HEK293 (cell line): ENCODE data around the gene TTC31.

Experiments
- KLF16 ChIP-seq: fragments of 450-650 bp; formaldehyde crosslinking; IDR thresholded peaks from 2 replicates; pipeline ENCODE4 v1.5.1; 2017; ENCODE audit warnings: missing biosample characterization, missing genetic modification characterization
- PRDM4 ChIP-seq: fragments of 450-650 bp; formaldehyde crosslinking; IDR thresholded peaks from 2 replicates; pipeline ENCODE4 v1.5.1; 2017; ENCODE audit warnings: missing biosample characterization, missing genetic modification characterization
- SP2 ChIP-seq: fragments of 450-650 bp; formaldehyde crosslinking; IDR thresholded peaks from 2 replicates; pipeline ENCODE4 v1.5.1; 2016; ENCODE audit warnings: missing biosample characterization, missing genetic modification characterization
- ZBTB48 ChIP-seq: fragments of 450-650 bp; formaldehyde crosslinking; IDR thresholded peaks from 2 replicates; pipeline ENCODE4 v1.5.1; 2016; ENCODE audit warnings: missing biosample characterization, missing genetic modification characterization
- ZNF174 ChIP-seq: fragments of 450-650 bp; formaldehyde crosslinking; IDR thresholded peaks from 2 replicates; pipeline ENCODE4 v1.5.0; 2017; ENCODE audit warnings: missing biosample characterization, mild to moderate bottlenecking, missing genetic modification characterization
- ZNF239 ChIP-seq: fragments of 450-650 bp; formaldehyde crosslinking; IDR thresholded peaks from 2 replicates; pipeline ENCODE4 v1.5.1; 2016; ENCODE audit warnings: missing biosample characterization, missing genetic modification characterization
- ZNF24 ChIP-seq: fragments of 450-650 bp; formaldehyde crosslinking; IDR thresholded peaks from 2 replicates; pipeline ENCODE4 v1.5.1; 2016; ENCODE audit warnings: missing biosample characterization, missing genetic modification characterization
- ZNF510 ChIP-seq: fragments of 450-650 bp; formaldehyde crosslinking; IDR thresholded peaks from 2 replicates; pipeline ENCODE4 v1.5.1; 2018; ENCODE audit warnings: mild to moderate bottlenecking, missing genetic modification characterization, missing biosample characterization; ENCODE audit not compliant: insufficient replicate concordance
- TF ChIP-seq, protein P1 (sequence below): fragments of 450-650 bp; formaldehyde crosslinking; IDR thresholded peaks from 2 replicates; pipeline ENCODE4 v1.5.1; 2016; ENCODE audit warnings: missing biosample characterization, missing genetic modification characterization

- TF ChIP-seq ZNF174 (tag by site-specific recombination) (no peak), PRDM4 (tag by site-specific recombination) (no peak), SP2 (peak; percentile 67), ZNF24 (tag by site-specific recombination) (no peak), ZNF510 (tag by site-specific recombination) (no peak), ZNF239 (tag by site-specific recombination) (no peak), ZBTB48 (tag by site-specific recombination) (peak; percentile 97), KLF16 (tag by site-specific recombination) (peak; percentile 53; the same call in 1 of the 2 replicates)
- TF ChIP-seq, protein P1, sequence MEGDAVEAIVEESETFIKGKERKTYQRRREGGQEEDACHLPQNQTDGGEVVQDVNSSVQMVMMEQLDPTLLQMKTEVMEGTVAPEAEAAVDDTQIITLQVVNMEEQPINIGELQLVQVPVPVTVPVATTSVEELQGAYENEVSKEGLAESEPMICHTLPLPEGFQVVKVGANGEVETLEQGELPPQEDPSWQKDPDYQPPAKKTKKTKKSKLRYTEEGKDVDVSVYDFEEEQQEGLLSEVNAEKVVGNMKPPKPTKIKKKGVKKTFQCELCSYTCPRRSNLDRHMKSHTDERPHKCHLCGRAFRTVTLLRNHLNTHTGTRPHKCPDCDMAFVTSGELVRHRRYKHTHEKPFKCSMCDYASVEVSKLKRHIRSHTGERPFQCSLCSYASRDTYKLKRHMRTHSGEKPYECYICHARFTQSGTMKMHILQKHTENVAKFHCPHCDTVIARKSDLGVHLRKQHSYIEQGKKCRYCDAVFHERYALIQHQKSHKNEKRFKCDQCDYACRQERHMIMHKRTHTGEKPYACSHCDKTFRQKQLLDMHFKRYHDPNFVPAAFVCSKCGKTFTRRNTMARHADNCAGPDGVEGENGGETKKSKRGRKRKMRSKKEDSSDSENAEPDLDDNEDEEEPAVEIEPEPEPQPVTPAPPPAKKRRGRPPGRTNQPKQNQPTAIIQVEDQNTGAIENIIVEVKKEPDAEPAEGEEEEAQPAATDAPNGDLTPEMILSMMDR = 0 out of 2 replicates have a peak, but pooled peaks have one; percentile 31
Measured at GRCh38 chr2:74441690-74442482, 41.0 kb upstream of the TTC31 start, which contains the start of gene RTKN.
